CD4-positive, alpha-beta T cell (primary cell): ENCODE results near the gene CPN2. TPM values are rescaled to one million over a fixed set of nuclear protein-coding genes. Genes with fewer than 3 reads are reported as not detected.

ENCODE experiments used
- ATAC-seq: fragments of 200-7000 bp; cut with Tn5 transposase; one replicate; pipeline ENCODE4 v1.10.0; 2022; ENCODE audit warnings: mild to moderate bottlenecking; ENCODE audit not compliant: poor library complexity
- CTCF ChIA-PET: fragments of 350-600 bp; sonication (Branson Sonifier 250); formaldehyde crosslinking; loops from one replicate; lab custom pipeline; 2021; ENCODE audit warnings: antibody characterized with exemption, inconsistent platforms; lab: Charles Lee
- POLR2A ChIA-PET: fragments of 350-600 bp; sonication (Branson Sonifier 250); formaldehyde crosslinking; loops from one replicate; lab custom pipeline; 2021; ENCODE audit warnings: antibody characterized with exemption, inconsistent platforms; lab: Charles Lee
- DNase-seq, 14 experiments: peaks; one replicate each; pipeline ENCODE4 v3.0.0-alpha.2; 2013 to 2020; ENCODE audit warnings: mixed read lengths in 2 of 14
- H3K27ac ChIP-seq, 2 donors: one replicate each; pipeline versions ENCODE4 v1.5.1 to v1.7.0; 2013; ENCODE audit warnings: low read length in 2 of 2, low read depth in 1 of 2, mild to moderate bottlenecking in 1 of 2
- H3K27me3 ChIP-seq, 2 experiments: 1 replicate in 1 of 2; 2 replicates in 1 of 2; pipeline versions ENCODE4 v1.6.1 to v1.7.0; 2013; ENCODE audit warnings: low read length in 2 of 2, control low read depth in 1 of 2, mild to moderate bottlenecking in 1 of 2, moderate library complexity in 1 of 2; ENCODE audit not compliant: insufficient read depth in 2 of 2, control insufficient read depth in 1 of 2
- H3K36me3 ChIP-seq: one replicate; pipeline ENCODE4 v1.6.1; 2013; ENCODE audit warnings: low read length, control low read depth; ENCODE audit not compliant: insufficient read depth
- H3K4me1 ChIP-seq: one replicate; pipeline ENCODE4 v1.6.1; 2013; ENCODE audit warnings: low read length, control low read depth; ENCODE audit not compliant: insufficient read depth
- H3K4me3 ChIP-seq: one replicate; pipeline ENCODE4 v1.5.1; 2013; ENCODE audit warnings: mild to moderate bottlenecking, low read length, moderate library complexity
- H3K9me3 ChIP-seq, 2 experiments: 1 replicate in 1 of 2; 2 replicates in 1 of 2; pipeline versions ENCODE4 v1.6.1 to v1.7.0; 2013; ENCODE audit warnings: low read length in 2 of 2, mild to moderate bottlenecking in 2 of 2, control low read depth in 1 of 2, moderate library complexity in 1 of 2; ENCODE audit not compliant: control insufficient read depth in 1 of 2, insufficient read depth in 1 of 2
- H3K27ac Mint-ChIP-seq: one replicate; pipeline ENCODE4 v1.8.0; 2020; ENCODE audit warnings: mixed read lengths
- H3K27me3 Mint-ChIP-seq: one replicate; pipeline ENCODE4 v1.8.0; 2021; ENCODE audit warnings: mixed read lengths
- H3K36me3 Mint-ChIP-seq: one replicate; pipeline ENCODE4 v1.8.0; 2021; ENCODE audit warnings: low read depth, mixed read lengths
- H3K4me1 Mint-ChIP-seq: one replicate; pipeline ENCODE4 v1.8.0; 2021; ENCODE audit warnings: low read depth, mixed read lengths
- H3K4me3 Mint-ChIP-seq: one replicate; pipeline ENCODE4 v1.8.0; 2020; ENCODE audit warnings: mild to moderate bottlenecking, mixed read lengths
- H3K9me3 Mint-ChIP-seq: one replicate; pipeline ENCODE4 v1.8.0; 2020; ENCODE audit warnings: mixed read lengths
- CTCF ChIP-seq: fragments of 200-600 bp; IDR thresholded peaks from one replicate; pipeline ENCODE4 v1.8.0; 2022; ENCODE audit warnings: antibody characterized with exemption, mild to moderate bottlenecking
- intact Hi-C, 2 experiments: fragments of 100-400 bp; cut with DNase I in 1 of 2; cut with micrococcal nuclease in 1 of 2; formaldehyde crosslinking; loops; one replicate each; pipeline versions ENCODE4 v1.15.1 to v1.9.0; 2023 to 2025; cut with DNase I, micrococcal nuclease
- total RNA-seq, 174 experiments: library from RNA in 2 of 174; stranded (reverse) in 2 of 174; gene quantifications; one replicate each; pipeline ENCODE4 v1.2.3 and lab custom pipeline; 2021 to 2026

CPN2 gene
- total RNA-seq, 2 experiments from 2014 or later = not detected

GRCh38 chr3:194344012-194344411 is 7.1 kb downstream of the CPN2 start:
- ChIA-PET CTCF (interaction anchor here (0.7 to 1.7 kb wide), 16 partner anchors 10 to 679 kb away, joined by 3 to 19 read pairs (median 4); no protein-coding TSS in a partner anchor), POLR2A (interaction anchor here (2.8 kb wide), 1 partner anchor 53 kb away, joined by 14 read pairs; no protein-coding TSS in a partner anchor)
- peak; percentile 98 for TF ChIP-seq CTCF
- no peaks in the 10 kb centered on the region for H3K27me3 ChIP-seq
- peak; percentile 60 to 85 (median 66) for DNase-seq
- intact Hi-C loops = loop anchor here (1.0 to 10.0 kb wide), 3 partner anchors 11 to 1879 kb away; no protein-coding TSS in a partner anchor
- Mint-ChIP-seq H3K9me3 (no peaks in the 10 kb centered on the region), H3K27me3 (peaks cover 14% of the 10 kb centered on the region), H3K27ac (no peak overlapping the region), H3K4me3 (no peak overlapping the region), H3K36me3 (no peaks in the 10 kb centered on the region), H3K4me1 (no peaks in the 10 kb centered on the region)
- ATAC-seq = peak; percentile 80
- H3K4me3 ChIP-seq = no peak overlapping the region
- H3K27ac ChIP-seq = no peak overlapping the region
- no peaks in the 10 kb centered on the region for H3K4me1 ChIP-seq
- H3K9me3 ChIP-seq = no peaks in the 10 kb centered on the region
- no peaks in the 10 kb centered on the region for H3K36me3 ChIP-seq

- CTCF ChIA-PET = interaction anchor here (0.7 to 1.7 kb wide), 16 partner anchors 9 to 678 kb away, joined by 3 to 19 read pairs (median 4); no protein-coding TSS in a partner anchor
- Histone ChIP-seq H3K27ac (no peak overlapping the region), H3K27me3 (no peaks in the 10 kb centered on the region), H3K36me3 (no peaks in the 10 kb centered on the region), H3K9me3 (no peaks in the 10 kb centered on the region), H3K4me3 (no peak overlapping the region), H3K4me1 (no peaks in the 10 kb centered on the region)
- ATAC-seq = no peak
- Mint-ChIP-seq H3K4me1 (no peaks in the 10 kb centered on the region), H3K27me3 (peaks cover 14% of the 10 kb centered on the region), H3K27ac (no peak overlapping the region), H3K9me3 (no peaks in the 10 kb centered on the region), H3K4me3 (no peak overlapping the region), H3K36me3 (no peaks in the 10 kb centered on the region)
- intact Hi-C loops = loop anchor here in 1 of 2 experiments (10.0 kb wide), 1 partner anchor 1879 kb away; no protein-coding TSS in a partner anchor
- TF ChIP-seq CTCF = no peak
- no peak for DNase-seq
- POLR2A ChIA-PET = interaction anchor here (2.8 kb wide), 1 partner anchor 53 kb away, joined by 14 read pairs; no protein-coding TSS in a partner anchor
Observed at GRCh38 chr3:194343561-194343893, 7.6 kb downstream of the CPN2 start.

GRCh38 chr3:194342861-194343560 is 8.1 kb downstream of the CPN2 start:
- Histone ChIP-seq H3K4me1 (no peaks in the 10 kb centered on the region), H3K36me3 (no peaks in the 10 kb centered on the region), H3K27me3 (no peaks in the 10 kb centered on the region), H3K4me3 (no peak overlapping the region), H3K9me3 (no peaks in the 10 kb centered on the region), H3K27ac (no peak overlapping the region)
- POLR2A ChIA-PET = interaction anchor here (2.8 kb wide), 1 partner anchor 54 kb away, joined by 14 read pairs; no protein-coding TSS in a partner anchor
- DNase-seq (no peak), ATAC-seq (no peak)
- peaks cover 14% of the 10 kb centered on the region for H3K27me3 Mint-ChIP-seq
- no peak for TF ChIP-seq CTCF
- H3K9me3 Mint-ChIP-seq = no peaks in the 10 kb centered on the region
- no peak overlapping the region for H3K4me3 Mint-ChIP-seq
- H3K4me1 Mint-ChIP-seq = no peaks in the 10 kb centered on the region
- no peak overlapping the region for H3K27ac Mint-ChIP-seq
- no peaks in the 10 kb centered on the region for H3K36me3 Mint-ChIP-seq
- intact Hi-C loops = loop anchor here in 1 of 2 experiments (10.0 kb wide), 1 partner anchor 1878 kb away; no protein-coding TSS in a partner anchor
- CTCF ChIA-PET = interaction anchor here (0.7 to 1.7 kb wide), 15 partner anchors 9 to 678 kb away, joined by 3 to 19 read pairs (median 4); no protein-coding TSS in a partner anchor
